ENCODE results near the gene DAB2. TPM values are rescaled to one million over a fixed set of nuclear protein-coding genes. Genes with fewer than 3 reads are reported as not detected.

The DAB2 gene
- total RNA-seq, 1 experiment from 2014 or later, result 14.1 TPM

GRCh38 chr5:39396843-39397242, 27.9 kb downstream of the DAB2 start:
- no peak overlapping the region for H3K27ac ChIP-seq (ENCODE audit: low read length)
- ChIA-PET CTCF (no interaction called here), POLR2A (ENCODE audit: unreplicated experiment) (no interaction called here)
- no peak overlapping the region for H3K9ac ChIP-seq (ENCODE audit: low read length)
- no peaks in the 10 kb centered on the region for H3K9me2 ChIP-seq (replicated peaks; ENCODE audit: low read length)
- TF ChIP-seq EZH2 (IDR thresholded peaks at IDR 0.05; ENCODE audit: low read length, unreplicated experiment) (no peak), EZH2phosphoT487 (IDR thresholded peaks at IDR 0.05; ENCODE audit: borderline replicate concordance, low read length) (no peak), CTCF (conservative IDR thresholded peaks at IDR 0.05; ENCODE audit: low read depth, low read length) (no peak)
- ATAC-seq (no peak), DNase-seq (no peak)
- H3K27me3 ChIP-seq (ENCODE audit: low read length), result no peaks in the 10 kb centered on the region
- H3K36me3 ChIP-seq (ENCODE audit: low read depth, low read length), result peaks cover 3% of the 10 kb centered on the region; the same call in 1 of the 2 replicates
- intact Hi-C loops (cut with micrococcal nuclease), result no loop called here
- H2AFZ ChIP-seq (ENCODE audit: low read length), result no peak overlapping the region
- H3K4me1 ChIP-seq (ENCODE audit: insufficient read depth, low read length), result peaks cover 37% of the 10 kb centered on the region
- H3K9me3 ChIP-seq (ENCODE audit: low read length), result no peaks in the 10 kb centered on the region
- no peaks in the 10 kb centered on the region for H4K20me1 ChIP-seq (ENCODE audit: low read length)
- no TSS peak for BruUV-seq (replicated peaks)
- H3K79me2 ChIP-seq (ENCODE audit: low read length), result peaks cover 13% of the 10 kb centered on the region
- H3F3A ChIP-seq (ENCODE audit: low read length, unreplicated experiment), result no peaks in the 10 kb centered on the region
- no peak overlapping the region for H3K4me2 ChIP-seq (ENCODE audit: low read length)
- no peak overlapping the region for H3K4me3 ChIP-seq (ENCODE audit: low read length)

GRCh38 chr5:39395521-39395920, 29.3 kb downstream of the DAB2 start:
- no peaks in the 10 kb centered on the region for H3K9me3 ChIP-seq (ENCODE audit: low read length)
- H3K4me1 ChIP-seq (ENCODE audit: insufficient read depth, low read length), result peaks cover 37% of the 10 kb centered on the region
- peak overlapping the region; percentile 52 for H3K27ac ChIP-seq (ENCODE audit: low read length)
- POLR2A ChIA-PET (ENCODE audit: unreplicated experiment), result no interaction called here
- H3K9ac ChIP-seq (ENCODE audit: low read length), result no peak overlapping the region
- no TSS peak for BruUV-seq (replicated peaks)
- H2AFZ ChIP-seq (ENCODE audit: low read length), result no peak overlapping the region
- CTCF ChIA-PET, result interaction anchor here (0.6 to 0.7 kb wide), 3 partner anchors 8 to 29 kb away, joined by 3 to 7 read pairs (median 6); partner anchors contain the start of gene DAB2
- intact Hi-C loops (cut with micrococcal nuclease), result no loop called here
- no peak for ATAC-seq
- H3K36me3 ChIP-seq (ENCODE audit: low read depth, low read length), result peaks cover 10% of the 10 kb centered on the region
- no peaks in the 10 kb centered on the region for H3K9me2 ChIP-seq (replicated peaks; ENCODE audit: low read length)
- no peaks in the 10 kb centered on the region for H3K27me3 ChIP-seq (ENCODE audit: low read length)
- peaks cover 13% of the 10 kb centered on the region for H3K79me2 ChIP-seq (ENCODE audit: low read length)
- no peaks in the 10 kb centered on the region for H4K20me1 ChIP-seq (ENCODE audit: low read length)
- no peak for TF ChIP-seq CTCF (conservative IDR thresholded peaks at IDR 0.05; ENCODE audit: low read depth, low read length)
- TF ChIP-seq EZH2phosphoT487 (IDR thresholded peaks at IDR 0.05; ENCODE audit: borderline replicate concordance, low read length), result no peak
- TF ChIP-seq EZH2 (IDR thresholded peaks at IDR 0.05; ENCODE audit: low read length, unreplicated experiment), result no peak
- H3F3A ChIP-seq (ENCODE audit: low read length, unreplicated experiment), result no peaks in the 10 kb centered on the region
- H3K4me2 ChIP-seq (ENCODE audit: low read length), result peak overlapping the region; percentile 33
- no peak overlapping the region for H3K4me3 ChIP-seq (ENCODE audit: low read length)
- DNase-seq, result peak; percentile 23

- TF ChIP-seq CTCF (conservative IDR thresholded peaks at IDR 0.05; ENCODE audit: low read depth, low read length), result no peak
- no peak for TF ChIP-seq EZH2phosphoT487 (IDR thresholded peaks at IDR 0.05; ENCODE audit: borderline replicate concordance, low read length)
- TF ChIP-seq EZH2 (IDR thresholded peaks at IDR 0.05; ENCODE audit: low read length, unreplicated experiment), result no peak
- H3K27me3 ChIP-seq (ENCODE audit: low read length), result no peaks in the 10 kb centered on the region
- POLR2A ChIA-PET (ENCODE audit: unreplicated experiment), result no interaction called here
- peaks cover 10% of the 10 kb centered on the region for H3K36me3 ChIP-seq (ENCODE audit: low read depth, low read length)
- no peaks in the 10 kb centered on the region for H3K9me3 ChIP-seq (ENCODE audit: low read length)
- no peak overlapping the region for H2AFZ ChIP-seq (ENCODE audit: low read length)
- DNase-seq, result peak; percentile 74
- peaks cover 35% of the 10 kb centered on the region for H3K4me1 ChIP-seq (ENCODE audit: insufficient read depth, low read length)
- peak; percentile 52 for ATAC-seq
- no peak overlapping the region for H3K9ac ChIP-seq (ENCODE audit: low read length)
- no peaks in the 10 kb centered on the region for H3K9me2 ChIP-seq (replicated peaks; ENCODE audit: low read length)
- BruUV-seq (replicated peaks), result no TSS peak
- H3K79me2 ChIP-seq (ENCODE audit: low read length), result peaks cover 13% of the 10 kb centered on the region
- peak overlapping the region; percentile 52 for H3K27ac ChIP-seq (ENCODE audit: low read length)
- intact Hi-C loops (cut with micrococcal nuclease), result no loop called here
- H3K4me2 ChIP-seq (ENCODE audit: low read length), result peak overlapping the region; percentile 33
- no peaks in the 10 kb centered on the region for H4K20me1 ChIP-seq (ENCODE audit: low read length)
- H3K4me3 ChIP-seq (ENCODE audit: low read length), result no peak overlapping the region
- no peaks in the 10 kb centered on the region for H3F3A ChIP-seq (ENCODE audit: low read length, unreplicated experiment)
- CTCF ChIA-PET, result interaction anchor here (0.6 to 0.7 kb wide), 3 partner anchors 8 to 30 kb away, joined by 3 to 7 read pairs (median 6); partner anchors contain the start of gene DAB2
Observed at GRCh38 chr5:39394946-39395345, 29.8 kb downstream of the DAB2 start.
